Embryonic facial prominence (tissue), 1 donor: ENCODE data around the gene FRYL.
"Not testable (repeated sequence)": the region's sequence is repeated elsewhere in the genome, so short reads cannot be mapped to it uniquely, and the experiment has no call there.

Experiments used
- DNase-seq: peaks from one replicate; pipeline ENCODE4 v3.0.0-alpha.2; 2016; ENCODE audit errors: extremely low spot score

The FRYL gene

GRCh38 chr4:48785302-48785701 lies 5.2 kb upstream of the FRYL start:
- DNase-seq: no peak

GRCh38 chr4:48781968-48782367 lies 1.9 kb upstream of the FRYL start:
- DNase-seq: no peak

GRCh38 chr4:48780865-48781214 lies 761 bp upstream of the FRYL start:
- DNase-seq: no peak

GRCh38 chr4:48779095-48779997 lies 733 bp downstream of the FRYL start:
- peak; percentile 63 for DNase-seq

GRCh38 chr4:48778431-48779094 lies 1.5 kb downstream of the FRYL start:
- no peak for DNase-seq

- DNase-seq: no peak
Observed at GRCh38 chr4:48777739-48778138, 2.3 kb downstream of the FRYL start.

- no peak for DNase-seq
Observed at GRCh38 chr4:48774760-48775710, 5.0 kb downstream of the FRYL start.

GRCh38 chr4:48772556-48772955 lies 7.5 kb downstream of the FRYL start:
- DNase-seq: no peak

GRCh38 chr4:48767055-48767929 lies 12.8 kb downstream of the FRYL start:
- DNase-seq: no peak

GRCh38 chr4:48766131-48766792 lies 13.8 kb downstream of the FRYL start:
- no peak for DNase-seq

- DNase-seq: no peak
Observed at GRCh38 chr4:48762408-48762807, 17.7 kb downstream of the FRYL start.

GRCh38 chr4:48761286-48761685 lies 18.8 kb downstream of the FRYL start:
- DNase-seq: no peak

- not testable (repeated sequence) for DNase-seq
Observed at GRCh38 chr4:48758703-48759102, 21.4 kb downstream of the FRYL start.

- no peak for DNase-seq
Observed at GRCh38 chr4:48756689-48757220, 23.3 kb downstream of the FRYL start.

GRCh38 chr4:48755281-48755680 lies 24.8 kb downstream of the FRYL start:
- DNase-seq: no peak

GRCh38 chr4:48753159-48753558 lies 26.9 kb downstream of the FRYL start:
- no peak for DNase-seq

GRCh38 chr4:48752726-48753125 lies 27.4 kb downstream of the FRYL start:
- no peak for DNase-seq

- DNase-seq: no peak
Observed at GRCh38 chr4:48752246-48752645, 27.8 kb downstream of the FRYL start.

GRCh38 chr4:48748949-48749596 lies 31.0 kb downstream of the FRYL start:
- DNase-seq: no peak
